OCI-LY7 (cell line): Measurements from ENCODE around the gene DGAT2.

Experiments used
- EZH2phosphoT487 ChIP-seq: fragments of 200-600 bp; sonication (generic); IDR thresholded peaks from 2 replicates; pipeline ENCODE4 v1.6.1; 2018; ENCODE audit warnings: low read depth, borderline replicate concordance, mild to moderate bottlenecking, mixed run types, antibody characterized with exemption, low read length, moderate library complexity, mixed read lengths
- TF ChIP-seq, protein P1 (sequence below): fragments of 200-600 bp; sonication (generic); conservative IDR thresholded peaks from 2 replicates; pipeline ENCODE4 v1.5.1; 2014; ENCODE audit warnings: mild to moderate bottlenecking, antibody characterized with exemption, low read length, moderate library complexity, mixed read lengths

DNA sequence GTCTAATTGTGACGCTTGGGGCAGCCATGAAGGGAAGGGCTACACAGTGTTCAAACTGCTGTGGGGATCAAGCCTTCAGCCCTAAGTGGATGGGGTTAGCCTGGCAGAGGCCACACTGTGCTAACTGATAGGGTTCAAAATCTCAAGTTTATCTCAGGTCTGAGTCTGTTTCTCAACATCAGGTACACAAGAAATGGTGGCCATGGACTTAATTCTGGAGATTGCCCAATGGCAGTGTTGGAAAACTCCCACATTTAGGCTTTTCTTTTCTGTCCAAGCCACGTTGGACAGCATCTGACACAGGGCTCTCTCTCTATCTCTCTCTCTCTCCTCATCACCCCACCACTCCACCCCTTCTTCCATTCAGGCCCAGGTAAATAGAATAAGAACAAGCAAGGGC lies 10.9 kb upstream of the DGAT2 start:
- TF ChIP-seq, protein P1, sequence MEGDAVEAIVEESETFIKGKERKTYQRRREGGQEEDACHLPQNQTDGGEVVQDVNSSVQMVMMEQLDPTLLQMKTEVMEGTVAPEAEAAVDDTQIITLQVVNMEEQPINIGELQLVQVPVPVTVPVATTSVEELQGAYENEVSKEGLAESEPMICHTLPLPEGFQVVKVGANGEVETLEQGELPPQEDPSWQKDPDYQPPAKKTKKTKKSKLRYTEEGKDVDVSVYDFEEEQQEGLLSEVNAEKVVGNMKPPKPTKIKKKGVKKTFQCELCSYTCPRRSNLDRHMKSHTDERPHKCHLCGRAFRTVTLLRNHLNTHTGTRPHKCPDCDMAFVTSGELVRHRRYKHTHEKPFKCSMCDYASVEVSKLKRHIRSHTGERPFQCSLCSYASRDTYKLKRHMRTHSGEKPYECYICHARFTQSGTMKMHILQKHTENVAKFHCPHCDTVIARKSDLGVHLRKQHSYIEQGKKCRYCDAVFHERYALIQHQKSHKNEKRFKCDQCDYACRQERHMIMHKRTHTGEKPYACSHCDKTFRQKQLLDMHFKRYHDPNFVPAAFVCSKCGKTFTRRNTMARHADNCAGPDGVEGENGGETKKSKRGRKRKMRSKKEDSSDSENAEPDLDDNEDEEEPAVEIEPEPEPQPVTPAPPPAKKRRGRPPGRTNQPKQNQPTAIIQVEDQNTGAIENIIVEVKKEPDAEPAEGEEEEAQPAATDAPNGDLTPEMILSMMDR = no peak
- no peak for TF ChIP-seq EZH2phosphoT487
